Measurements from ENCODE around the gene HMGA1.
"Not testable (repeated sequence)": the region's sequence is repeated elsewhere in the genome, so short reads cannot be mapped to it uniquely, and the experiment has no call there.

HMGA1 gene

DNA sequence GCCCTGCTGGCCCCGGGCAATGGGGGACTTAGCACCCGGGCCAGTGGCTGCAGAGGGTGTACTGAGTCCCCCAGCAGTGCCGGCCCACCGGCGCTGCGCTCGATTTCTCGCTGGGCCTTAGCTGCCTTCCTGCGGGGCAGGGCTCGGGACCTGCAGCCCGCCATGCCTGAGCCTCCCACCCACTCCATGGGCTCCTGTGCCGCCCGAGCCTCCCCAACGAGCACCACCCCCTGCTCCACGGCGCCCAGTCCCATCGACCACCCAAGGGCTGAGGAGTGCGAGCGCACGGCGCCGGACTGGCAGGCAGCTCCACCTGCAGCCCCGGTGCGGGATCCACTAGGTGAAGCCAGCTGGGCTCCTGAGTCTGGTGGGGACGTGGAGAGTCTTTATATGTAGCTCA, 32.5 kb downstream of the HMGA1 start:
- DNase-seq = not testable (repeated sequence)

GRCh38 chr6:34269658-34270341, 33.1 kb downstream of the HMGA1 start:
- peak in 1 of 2 donors; percentile 21 for DNase-seq

DNA sequence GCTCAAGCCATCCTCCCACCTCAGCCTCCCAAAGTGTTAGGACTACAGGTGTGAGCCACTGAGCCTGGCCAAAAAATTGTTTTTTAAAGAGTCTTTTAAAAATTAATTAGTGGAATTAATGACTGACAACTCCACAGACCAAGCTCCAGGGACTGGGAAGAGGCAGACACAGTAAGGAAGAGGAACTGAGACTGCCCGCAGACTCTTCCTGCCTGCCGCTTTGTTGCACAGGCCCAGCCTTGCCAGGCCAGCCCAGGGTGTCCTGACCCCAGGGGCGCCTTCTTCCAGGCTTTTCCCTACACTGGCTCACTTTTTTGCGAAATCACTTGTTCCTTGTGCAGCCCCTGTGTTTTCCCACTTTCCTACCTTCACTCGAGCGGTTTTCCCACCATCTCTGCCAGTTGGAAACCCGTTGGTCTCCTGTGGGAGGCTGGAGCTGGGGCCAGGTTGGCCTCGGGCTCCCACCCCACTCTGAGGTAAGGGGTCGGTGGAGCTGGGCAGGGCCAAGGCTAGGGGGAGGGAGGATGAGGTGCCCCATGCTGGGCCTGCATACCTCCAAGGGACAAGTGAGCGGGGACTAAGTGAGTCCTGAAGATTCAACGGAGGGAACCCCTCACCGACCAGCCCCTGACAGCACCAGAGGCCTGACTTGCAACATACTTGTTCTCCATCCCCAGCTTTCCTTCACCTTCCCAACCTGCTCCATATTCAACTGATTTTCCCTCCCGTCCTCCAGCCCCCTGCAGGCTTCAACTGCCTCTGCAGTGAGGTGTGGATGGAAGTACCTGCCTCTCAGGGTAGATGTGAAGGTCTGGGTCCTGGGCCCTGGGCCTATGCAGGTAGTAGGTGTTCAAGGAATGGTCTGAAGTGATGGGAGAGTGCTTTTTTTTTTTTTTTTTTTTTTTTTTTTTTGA, 35.6 kb downstream of the HMGA1 start:
- DNase-seq = peak in 1 of 2 donors; percentile 15

DNA sequence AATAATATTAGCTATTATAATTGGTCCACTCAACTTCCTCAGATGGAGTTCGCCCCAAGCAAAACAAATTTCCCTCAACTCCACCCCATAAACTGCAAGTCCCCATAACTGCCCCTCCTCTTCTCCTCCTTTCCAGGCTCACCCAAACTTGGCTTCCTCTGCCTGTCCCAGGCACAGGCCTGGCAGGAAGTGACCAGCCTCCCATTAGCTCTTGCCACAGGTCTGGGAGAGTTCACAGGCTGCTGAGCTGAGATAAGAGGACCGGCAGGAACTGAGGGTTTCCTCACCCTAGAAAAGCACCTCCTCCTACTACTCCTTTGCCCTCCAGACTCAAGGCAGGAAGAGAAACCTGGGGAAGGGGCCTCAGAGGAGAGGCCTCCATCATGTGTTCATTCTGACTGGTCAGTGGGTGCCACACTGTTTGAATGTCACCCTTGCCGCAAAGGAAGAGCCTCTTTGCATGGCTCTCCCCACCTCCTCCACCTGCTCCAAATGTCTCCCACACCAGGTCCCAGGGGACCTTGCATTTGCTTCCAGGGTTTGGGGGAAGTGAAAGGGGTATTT, 36.7 kb downstream of the HMGA1 start:
- DNase-seq = peak in 1 of 2 donors; percentile 8

DNA sequence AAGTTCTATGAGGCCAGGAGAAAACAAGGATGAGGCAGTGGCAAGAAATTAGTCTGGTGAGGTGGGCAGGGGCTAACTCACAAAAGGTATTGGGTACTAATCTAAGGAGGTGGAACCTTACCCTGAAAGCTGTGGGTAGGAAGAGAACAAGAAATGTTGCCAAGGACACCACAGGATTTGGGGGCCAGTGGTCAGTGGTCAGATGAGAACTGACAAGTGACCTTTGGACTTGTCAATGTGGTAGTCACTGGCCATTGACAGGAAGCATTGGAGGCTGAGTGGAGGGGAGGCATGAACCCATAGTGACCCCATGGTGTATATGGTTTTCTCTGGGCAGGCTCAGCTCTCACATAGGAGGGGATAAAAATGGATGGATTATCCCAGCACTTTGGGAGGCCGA, 37.5 kb downstream of the HMGA1 start:
- DNase-seq = no peak

DNA sequence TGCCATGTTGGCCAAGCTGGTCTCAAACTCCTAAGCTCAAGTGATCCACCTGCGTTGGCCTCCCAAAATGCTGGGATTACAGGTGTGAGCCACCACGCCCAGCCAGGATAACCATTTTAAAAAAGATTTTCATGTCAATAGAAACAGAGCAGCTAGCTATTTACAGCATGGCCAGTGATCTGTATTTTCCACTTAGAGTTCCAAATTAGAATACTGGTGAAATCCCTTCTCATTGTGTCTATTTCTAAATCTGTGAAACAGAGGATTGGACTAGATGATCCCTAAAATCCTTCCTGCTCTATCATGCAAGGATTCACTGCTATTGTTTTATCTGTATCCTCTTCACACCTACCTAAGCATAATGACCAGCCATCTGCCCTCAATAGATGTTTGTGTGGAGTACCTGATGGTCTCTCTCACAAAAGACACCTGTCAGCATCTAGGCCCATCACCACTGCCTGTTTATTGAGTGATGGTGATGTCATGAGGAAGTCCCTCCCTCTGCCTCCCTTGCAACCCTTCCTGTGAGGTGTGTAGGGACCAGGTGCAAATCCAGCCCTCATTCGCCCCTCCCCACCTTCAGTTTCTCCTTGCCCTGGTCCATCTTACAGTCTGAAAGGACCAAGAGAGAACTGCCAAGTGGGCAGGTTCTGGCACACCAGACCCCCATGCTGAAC, 38.6 kb downstream of the HMGA1 start:
- DNase-seq = no peak

GRCh38 chr6:34276191-34276590, 39.5 kb downstream of the HMGA1 start:
- DNase-seq = no peak

DNA sequence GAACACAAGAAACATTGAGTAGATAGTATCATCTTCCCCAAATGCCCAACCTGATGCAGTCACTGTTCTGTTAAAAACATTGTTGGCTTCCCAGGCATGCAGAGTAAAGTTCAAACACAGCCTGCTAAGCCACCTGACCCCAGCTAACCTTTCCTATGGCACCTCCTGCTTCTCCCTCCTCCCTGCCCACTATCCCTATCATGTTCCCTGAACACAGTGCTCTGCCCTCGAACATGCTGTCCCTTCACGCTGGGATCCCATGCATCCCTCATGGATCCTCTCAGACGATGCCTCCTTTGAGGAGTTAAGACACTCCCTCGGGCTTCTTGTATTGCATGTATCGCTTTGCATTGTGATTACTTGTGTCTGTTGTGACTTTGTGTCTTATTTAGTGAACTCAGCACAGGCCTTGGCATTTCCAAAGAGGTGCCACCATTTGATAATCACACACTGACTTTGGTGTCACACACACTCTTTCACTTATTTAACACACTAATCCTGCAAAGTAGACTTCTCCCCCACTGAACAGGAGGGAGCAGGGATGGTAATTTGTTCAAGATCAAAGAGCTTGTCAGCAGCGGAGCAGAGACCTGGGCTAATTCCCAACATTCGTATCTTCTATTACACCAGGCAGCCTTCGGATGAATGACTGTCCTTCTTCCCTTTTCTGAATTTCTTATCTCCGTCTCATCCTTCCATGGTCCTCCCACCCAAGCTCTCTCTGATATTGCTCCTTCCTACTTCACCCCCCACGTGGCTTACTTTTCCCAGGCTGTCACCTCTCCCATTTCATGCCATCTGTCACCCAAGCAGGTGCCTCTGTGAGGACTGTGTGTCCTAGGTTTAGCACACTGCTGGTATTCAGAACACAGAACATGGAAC, 40.4 kb downstream of the HMGA1 start:
- no peak for DNase-seq

DNA sequence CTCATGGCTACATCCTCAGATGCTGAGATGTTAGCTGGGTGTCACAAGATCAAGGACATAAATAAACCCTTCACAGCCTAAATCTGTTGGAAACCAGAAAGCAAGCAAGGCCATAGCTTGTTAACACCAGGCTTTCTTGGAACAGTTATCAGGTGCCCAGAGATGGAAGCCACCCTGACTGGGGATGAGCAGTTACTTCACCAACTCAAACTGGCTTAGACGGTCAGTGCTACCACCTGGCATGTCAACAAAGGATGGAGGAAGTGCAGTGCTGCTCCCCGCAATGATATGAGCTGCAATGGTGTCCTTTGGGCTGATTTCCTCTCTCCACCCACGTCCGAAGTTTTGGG, 41.1 kb downstream of the HMGA1 start:
- DNase-seq = no peak

DNA sequence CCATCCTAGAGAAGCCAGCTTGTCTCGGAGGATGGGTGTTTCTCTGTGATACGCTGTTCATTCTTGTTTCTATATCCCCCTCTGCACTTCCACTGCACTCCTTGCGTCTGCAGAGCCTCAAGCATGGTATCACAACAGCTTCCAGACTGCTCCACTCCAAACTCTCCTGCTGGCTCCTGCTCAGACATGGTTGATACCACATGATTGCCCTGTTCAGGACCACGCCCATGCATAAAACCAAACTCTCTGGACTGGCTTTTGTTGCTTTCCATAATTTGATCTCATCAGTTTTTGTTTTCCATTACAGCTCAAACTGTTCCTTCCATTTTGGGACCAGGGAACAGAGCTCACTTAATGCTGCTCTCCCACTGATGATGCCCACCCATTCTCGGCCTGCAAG, 42.2 kb downstream of the HMGA1 start:
- no peak for DNase-seq

DNA sequence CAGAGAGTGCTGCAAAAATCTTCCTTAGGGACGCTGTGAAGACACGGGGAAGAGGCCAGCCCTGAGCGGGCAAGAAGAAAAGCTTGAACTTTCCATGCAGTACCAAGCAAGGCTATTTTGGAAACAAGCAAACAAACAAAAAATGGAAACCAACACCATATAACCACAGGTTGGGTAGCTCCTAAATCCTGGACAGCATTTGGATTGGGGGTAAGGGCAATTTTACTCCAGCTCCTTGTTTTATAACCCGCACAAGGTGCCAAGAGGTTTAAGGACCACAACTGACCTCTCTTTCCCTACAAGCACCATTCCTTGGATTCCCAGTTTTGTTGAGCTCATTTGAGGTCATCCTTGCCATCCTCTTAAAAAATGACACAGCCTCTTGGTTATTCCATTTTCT, 43.5 kb downstream of the HMGA1 start:
- no peak for DNase-seq

DNA sequence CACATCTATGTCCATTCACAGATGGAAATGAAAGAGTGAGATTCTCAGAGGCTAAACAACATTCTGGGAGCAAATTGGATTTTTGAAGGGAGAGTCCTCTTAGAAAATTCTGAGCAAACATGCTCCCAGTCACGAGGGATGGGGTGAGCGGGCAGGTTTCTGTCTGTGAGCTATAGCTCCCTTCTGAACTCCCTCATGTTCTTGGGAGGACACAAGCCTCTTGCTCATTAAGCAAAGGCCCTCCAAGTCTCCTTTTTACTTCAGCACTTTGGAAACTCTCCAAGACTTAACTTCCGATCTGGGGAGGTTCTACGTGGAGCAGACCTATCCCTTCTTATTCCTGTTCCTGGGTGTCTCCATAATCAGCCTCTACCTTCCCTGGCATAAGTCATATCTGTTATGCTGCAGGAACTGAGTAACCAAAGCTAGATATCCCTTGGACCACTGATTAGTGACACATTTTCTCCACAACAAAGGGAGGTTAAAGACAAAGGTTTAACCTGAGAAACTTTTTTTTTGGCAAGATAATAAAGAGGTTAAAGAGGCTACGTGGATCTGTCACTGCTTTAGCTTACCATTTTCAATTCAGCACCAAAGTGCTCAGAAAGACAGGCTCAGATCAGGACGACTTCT, 45.1 kb downstream of the HMGA1 start:
- DNase-seq = no peak

DNA sequence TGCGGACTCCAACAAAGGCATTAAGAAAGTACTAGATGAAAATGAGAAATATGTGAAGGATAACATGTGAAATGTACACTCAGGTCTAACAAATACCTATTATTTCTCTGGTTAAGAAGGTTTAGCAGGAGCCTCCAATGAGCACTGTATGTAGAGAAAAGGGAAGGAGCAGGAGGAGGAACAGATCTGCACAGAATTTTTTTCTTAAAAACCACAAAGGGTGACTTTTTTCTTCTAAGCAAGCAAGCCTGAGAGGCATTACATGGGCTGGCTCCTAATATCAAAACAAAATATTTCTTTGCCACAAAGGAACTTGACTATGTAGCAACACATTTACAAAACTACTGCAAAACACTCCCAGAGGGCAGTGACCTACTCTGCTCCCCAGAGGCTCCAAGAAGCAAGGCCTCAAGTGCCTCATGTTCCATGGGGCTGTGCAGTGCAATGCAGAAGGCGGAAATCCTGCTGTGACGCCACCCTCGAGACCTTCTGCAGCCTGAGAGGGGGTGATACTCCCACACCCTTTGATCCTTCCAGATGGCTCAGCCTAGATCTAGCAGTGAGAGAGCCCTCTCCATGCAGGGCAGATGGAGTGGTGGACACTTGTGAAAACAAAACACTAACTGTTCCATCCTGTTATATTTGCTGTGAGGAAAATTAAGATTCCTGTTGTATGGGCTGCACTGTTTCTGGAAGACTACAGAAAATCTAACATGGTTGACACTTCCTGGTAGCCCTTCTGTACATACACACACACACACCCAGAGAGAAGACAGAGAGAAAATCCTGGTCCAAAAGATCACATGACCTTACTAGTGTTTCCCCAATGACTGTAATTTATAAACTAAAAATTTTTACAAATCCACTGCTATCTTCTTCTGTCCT, 48.1 kb downstream of the HMGA1 start:
- peak; percentile 13 to 33 for DNase-seq

DNA sequence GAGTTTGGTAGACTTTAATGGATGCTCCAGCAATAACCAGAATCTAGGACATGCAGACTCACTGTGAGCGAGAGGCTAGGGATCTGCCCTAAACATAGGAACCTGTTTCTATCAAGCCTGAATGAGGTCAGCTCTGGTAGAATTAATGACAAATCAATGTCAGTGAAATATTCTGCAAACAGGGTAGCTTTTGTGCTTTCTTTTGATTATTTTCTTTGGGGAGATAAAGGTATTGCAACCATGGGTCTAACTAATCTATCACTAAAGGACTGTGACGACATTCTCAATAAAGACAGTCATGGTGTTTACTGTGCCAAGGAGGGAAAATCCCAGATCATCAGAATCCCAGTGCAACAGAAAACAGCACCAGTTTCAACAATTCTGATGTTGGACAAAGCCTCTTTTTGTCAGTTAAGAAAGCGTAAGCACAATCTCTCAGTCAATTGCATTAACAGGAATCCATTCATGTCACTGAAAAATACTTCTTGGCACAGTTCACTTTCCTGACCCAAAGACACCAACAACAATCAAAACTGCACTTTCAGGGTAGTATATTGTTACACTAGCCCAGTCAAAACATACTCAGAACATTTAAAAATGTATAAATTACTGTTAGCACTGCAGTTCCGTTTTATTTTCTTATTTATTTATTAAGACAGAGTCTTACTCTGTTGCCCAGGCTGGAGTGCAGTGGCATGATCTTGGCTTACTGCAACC, 48.9 kb downstream of the HMGA1 start:
- DNase-seq = no peak

- DNase-seq = no peak
Measured at GRCh38 chr6:34288581-34288980, 51.9 kb downstream of the HMGA1 start.

DNA sequence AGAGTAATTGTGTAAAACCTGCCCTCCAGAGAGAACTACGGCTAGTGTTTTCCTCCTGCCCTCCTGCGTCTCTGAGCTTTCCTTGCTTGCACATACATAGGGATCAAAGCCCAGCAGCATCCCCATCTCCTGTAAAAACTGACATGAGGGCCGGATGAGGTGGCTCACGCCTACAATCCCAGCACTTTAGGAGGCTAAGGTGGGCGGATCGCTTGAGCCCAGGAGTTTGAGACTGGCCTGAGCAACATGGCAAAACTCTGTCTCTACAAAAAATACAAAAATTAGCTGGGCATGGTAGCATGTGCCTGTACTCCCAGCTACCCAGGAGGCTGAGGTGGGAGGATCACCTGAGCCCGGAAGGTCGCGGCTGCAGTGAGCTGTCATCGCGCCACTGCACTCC, 52.5 kb downstream of the HMGA1 start:
- no peak for DNase-seq

GRCh38 chr6:34292954-34293353, 56.3 kb downstream of the HMGA1 start:
- no peak for DNase-seq

- peak in 1 of 2 donors; percentile 31 for DNase-seq
Measured at GRCh38 chr6:34295721-34296120, 59.0 kb downstream of the HMGA1 start.

Data from CD4-positive, alpha-beta T cell treated with Interferon alpha-2 for 1 hour (primary cell).